Activated naive CD8-positive, alpha-beta T cell treated with anti-CD3 and anti-CD28 coated beads, Interleukin-2, amount 10 ng/mL, durations not matched to agents 7 days and 5 days (primary cell): ENCODE measurements around the gene PXDC1. TPM values are rescaled to one million over a fixed set of nuclear protein-coding genes. Genes with fewer than 3 reads are reported as not detected.
A peak's percentile ranks its signal among the peaks of the same experiment; 100 is the strongest.

ENCODE experiments used
- ATAC-seq: fragments of 150-1000 bp; cut with Tn5 transposase; one replicate; pipeline ENCODE4 v1.10.0; 2021; ENCODE audit warnings: low read depth, moderate library complexity
- POLR2A ChIA-PET: fragments of 350-600 bp; sonication (Branson Sonifier 250); formaldehyde crosslinking; loops from one replicate; lab custom pipeline; 2021; ENCODE audit warnings: antibody characterized with exemption; lab: Charles Lee
- DNase-seq: peaks from one replicate; pipeline ENCODE4 v3.0.0; 2021
- H3K27ac Mint-ChIP-seq: one replicate; pipeline ENCODE4 v1.8.0; 2022; ENCODE audit warnings: mild to moderate bottlenecking, mixed read lengths
- H3K27me3 Mint-ChIP-seq: one replicate; pipeline ENCODE4 v1.8.0; 2022; ENCODE audit warnings: mild to moderate bottlenecking, moderate library complexity, mixed read lengths
- H3K36me3 Mint-ChIP-seq: one replicate; pipeline ENCODE4 v1.8.0; 2021; ENCODE audit warnings: mild to moderate bottlenecking, mixed read lengths
- H3K4me1 Mint-ChIP-seq: one replicate; pipeline ENCODE4 v1.8.0; 2021; ENCODE audit warnings: mixed read lengths
- H3K4me3 Mint-ChIP-seq: one replicate; pipeline ENCODE4 v1.8.0; 2022; ENCODE audit warnings: mild to moderate bottlenecking, moderate library complexity, mixed read lengths
- H3K9me3 Mint-ChIP-seq: one replicate; pipeline ENCODE4 v1.8.0; 2021; ENCODE audit warnings: mixed read lengths
- total RNA-seq, 2 experiments: library from RNA; stranded (reverse); gene quantifications; one replicate each; pipeline ENCODE4 v1.2.3, GENCODE V29; 2021

Gene PXDC1
- total RNA-seq = under 1 TPM; 0.31 to 0.33 TPM

GRCh38 chr6:3751077-3751729 lies at the start of gene PXDC1:
TSS of gene PXDC1 (minus strand) at chr6:3751713. CDS start at chr6:3751531, 182 bp downstream.
- DNase-seq = peak; percentile 53
- H3K27ac Mint-ChIP-seq = no peak within 1 kb of the TSS
- H3K36me3 Mint-ChIP-seq = no peaks in the 10 kb centered on the region
- ATAC-seq = peak; percentile 30
- POLR2A ChIA-PET = no interaction called here
- no peaks in the 10 kb centered on the region for H3K9me3 Mint-ChIP-seq
- peak within 1 kb of the TSS; percentile 24 for H3K4me3 Mint-ChIP-seq
- peaks cover 47% of the 10 kb centered on the region for H3K27me3 Mint-ChIP-seq
- H3K4me1 Mint-ChIP-seq = no peaks in the 10 kb centered on the region

GRCh38 chr6:3800850-3801591 lies 49.5 kb upstream of the PXDC1 start:
- peaks cover 7% of the 10 kb centered on the region for H3K27me3 Mint-ChIP-seq

GRCh38 chr6:3799719-3800118 lies 48.2 kb upstream of the PXDC1 start:
- H3K9me3 Mint-ChIP-seq = no peaks in the 10 kb centered on the region
- no peak overlapping the region for H3K4me3 Mint-ChIP-seq
- DNase-seq = no peak
- H3K36me3 Mint-ChIP-seq = no peaks in the 10 kb centered on the region
- H3K27ac Mint-ChIP-seq = no peak overlapping the region
- no peaks in the 10 kb centered on the region for H3K4me1 Mint-ChIP-seq
- POLR2A ChIA-PET = no interaction called here
- ATAC-seq = no peak
- H3K27me3 Mint-ChIP-seq = peaks cover 7% of the 10 kb centered on the region

More at GRCh38 chr6:3800850-3801591, 49.5 kb upstream of the PXDC1 start:
- Mint-ChIP-seq H3K9me3 (no peaks in the 10 kb centered on the region), H3K4me1 (no peaks in the 10 kb centered on the region), H3K36me3 (no peaks in the 10 kb centered on the region), H3K4me3 (no peak overlapping the region), H3K27ac (no peak overlapping the region)
- ATAC-seq (no peak), DNase-seq (no peak)
- POLR2A ChIA-PET = no interaction called here

GRCh38 chr6:3798055-3798919 lies 46.8 kb upstream of the PXDC1 start:
- no peak for DNase-seq
- peaks cover 7% of the 10 kb centered on the region for H3K27me3 Mint-ChIP-seq
- POLR2A ChIA-PET = no interaction called here
- no peaks in the 10 kb centered on the region for H3K9me3 Mint-ChIP-seq
- no peak overlapping the region for H3K4me3 Mint-ChIP-seq
- no peaks in the 10 kb centered on the region for H3K4me1 Mint-ChIP-seq
- no peak for ATAC-seq
- no peak overlapping the region for H3K27ac Mint-ChIP-seq
- no peaks in the 10 kb centered on the region for H3K36me3 Mint-ChIP-seq

GRCh38 chr6:3797231-3798054 lies 45.9 kb upstream of the PXDC1 start:
- no peak for DNase-seq
- no peak overlapping the region for H3K27ac Mint-ChIP-seq
- H3K36me3 Mint-ChIP-seq = no peaks in the 10 kb centered on the region
- no peak overlapping the region for H3K4me3 Mint-ChIP-seq
- no peak for ATAC-seq
- peaks cover 6% of the 10 kb centered on the region for H3K27me3 Mint-ChIP-seq
- no peaks in the 10 kb centered on the region for H3K9me3 Mint-ChIP-seq
- POLR2A ChIA-PET = no interaction called here
- H3K4me1 Mint-ChIP-seq = no peaks in the 10 kb centered on the region

GRCh38 chr6:3796719-3797041 lies 45.2 kb upstream of the PXDC1 start:
- ATAC-seq = no peak

GRCh38 chr6:3795836-3796718 lies 44.6 kb upstream of the PXDC1 start:
- DNase-seq (no peak), ATAC-seq (no peak)
- Mint-ChIP-seq H3K27me3 (peaks cover 5% of the 10 kb centered on the region), H3K27ac (no peak overlapping the region), H3K9me3 (no peaks in the 10 kb centered on the region), H3K4me3 (no peak overlapping the region), H3K4me1 (no peaks in the 10 kb centered on the region), H3K36me3 (no peaks in the 10 kb centered on the region)
- POLR2A ChIA-PET = no interaction called here

More at GRCh38 chr6:3796719-3797041, 45.2 kb upstream of the PXDC1 start:
- Mint-ChIP-seq H3K27ac (no peak overlapping the region), H3K27me3 (peaks cover 5% of the 10 kb centered on the region), H3K4me1 (no peaks in the 10 kb centered on the region), H3K4me3 (no peak overlapping the region), H3K36me3 (no peaks in the 10 kb centered on the region), H3K9me3 (no peaks in the 10 kb centered on the region)
- POLR2A ChIA-PET = no interaction called here
- no peak for DNase-seq

- ATAC-seq (no peak), DNase-seq (no peak)
- no peak overlapping the region for H3K27ac Mint-ChIP-seq
- H3K9me3 Mint-ChIP-seq = no peaks in the 10 kb centered on the region
- H3K4me3 Mint-ChIP-seq = no peak overlapping the region
- H3K36me3 Mint-ChIP-seq = no peaks in the 10 kb centered on the region
- H3K4me1 Mint-ChIP-seq = no peaks in the 10 kb centered on the region
- POLR2A ChIA-PET = no interaction called here
- H3K27me3 Mint-ChIP-seq = peaks cover 2% of the 10 kb centered on the region
Observed at GRCh38 chr6:3794092-3794491, 42.6 kb upstream of the PXDC1 start.

- DNase-seq = no peak
- Mint-ChIP-seq H3K4me1 (no peaks in the 10 kb centered on the region), H3K36me3 (no peaks in the 10 kb centered on the region), H3K27ac (no peak overlapping the region), H3K27me3 (peaks cover 2% of the 10 kb centered on the region), H3K4me3 (no peak overlapping the region), H3K9me3 (no peaks in the 10 kb centered on the region)
- POLR2A ChIA-PET = no interaction called here
- ATAC-seq = no peak
Observed at GRCh38 chr6:3793545-3793944, 42.0 kb upstream of the PXDC1 start.

- no peaks in the 10 kb centered on the region for H3K4me1 Mint-ChIP-seq
- DNase-seq = no peak
Observed at GRCh38 chr6:3791526-3792203, 40.2 kb upstream of the PXDC1 start.

GRCh38 chr6:3789896-3790558 lies 38.5 kb upstream of the PXDC1 start:
- Mint-ChIP-seq H3K27me3 (no peaks in the 10 kb centered on the region), H3K4me1 (no peaks in the 10 kb centered on the region), H3K36me3 (no peaks in the 10 kb centered on the region), H3K4me3 (no peak overlapping the region), H3K27ac (no peak overlapping the region), H3K9me3 (no peaks in the 10 kb centered on the region)
- POLR2A ChIA-PET = no interaction called here
- no peak for DNase-seq
- no peak for ATAC-seq

More at GRCh38 chr6:3791526-3792203, 40.2 kb upstream of the PXDC1 start:
- POLR2A ChIA-PET = no interaction called here
- H3K27ac Mint-ChIP-seq = no peak overlapping the region
- no peaks in the 10 kb centered on the region for H3K27me3 Mint-ChIP-seq
- no peaks in the 10 kb centered on the region for H3K36me3 Mint-ChIP-seq
- ATAC-seq = no peak
- no peak overlapping the region for H3K4me3 Mint-ChIP-seq
- no peaks in the 10 kb centered on the region for H3K9me3 Mint-ChIP-seq
